ENCODE results near the gene KIAA1210. TPM values are rescaled to one million over a fixed set of nuclear protein-coding genes. Genes with fewer than 3 reads are reported as not detected.

Gene KIAA1210
- polyA plus RNA-seq, 3 donors: not detected

DNA sequence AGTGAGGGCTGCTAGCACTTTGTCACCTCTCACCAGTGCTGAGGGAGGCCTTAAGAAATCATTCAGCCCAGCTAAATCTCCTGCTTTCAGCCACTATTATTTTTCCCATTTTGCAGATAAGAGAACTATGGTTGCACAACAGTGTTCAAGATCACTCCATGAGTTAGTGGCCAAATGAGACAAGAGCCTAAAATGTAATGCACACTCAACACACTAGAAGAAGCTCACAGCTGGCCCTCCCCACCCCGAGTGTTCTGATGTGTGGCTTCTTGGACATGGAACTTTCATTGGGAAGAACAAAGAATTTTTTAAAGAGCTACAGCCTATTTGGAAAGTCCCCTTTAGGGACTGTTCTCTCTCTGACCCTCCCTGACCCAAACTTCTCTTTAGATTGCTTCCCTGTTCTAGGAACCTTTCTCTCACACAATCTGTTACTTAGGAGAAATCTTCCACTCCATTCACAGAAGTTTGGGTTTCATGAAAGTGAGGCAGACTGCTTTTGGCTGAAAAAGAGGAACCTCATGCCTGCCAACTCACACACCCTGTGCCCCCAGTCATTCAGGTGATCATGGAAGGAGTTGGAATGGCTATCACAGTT is 98.8 kb downstream of the KIAA1210 start:
- peaks cover 0 to 2% (median 1%) of the 10 kb centered on the region in 3 donors for H3K27me3 Mint-ChIP-seq (ENCODE audit: low read depth in 3 of 3)
- WGBS (ENCODE audit: insufficient coverage): no CpG with 5 or more reads among the region's 1 CpG

More for the DNA sequence above, 98.8 kb downstream of the KIAA1210 start:
- Histone ChIP-seq H3K4me1 (ENCODE audit: control insufficient read depth in 1 of 2, insufficient read depth in 2 of 2, low read length in 2 of 2) (peaks cover 5 to 12% of the 10 kb centered on the region in 2 donors), H3K27me3 (ENCODE audit: control insufficient read depth in 2 of 2, insufficient read depth in 2 of 2, low read length in 2 of 2) (no peaks in the 10 kb centered on the region), H3K4me2 (replicated peaks; ENCODE audit: extremely low read depth, low read length, poor library complexity, severe bottlenecking) (no peak overlapping the region), H3K4me3 (replicated peaks in 1 of 3; ENCODE audit: low read depth in 2 of 3, low read length in 3 of 3) (no peak overlapping the region), H3K9me3 (replicated peaks in 1 of 2; ENCODE audit: control insufficient read depth in 1 of 2, insufficient read depth in 1 of 2, low read length in 2 of 2) (peaks cover 0 to 5% of the 10 kb centered on the region in 2 donors), H3K36me3 (replicated peaks in 1 of 2; ENCODE audit: control insufficient read depth in 1 of 2, insufficient read depth in 2 of 2, low read length in 2 of 2) (no peaks in the 10 kb centered on the region), H2AFZ (ENCODE audit: insufficient read depth, low read depth, low read length, poor library complexity, severe bottlenecking) (no peak overlapping the region), H3K9ac (ENCODE audit: insufficient read depth, low read length, poor library complexity, severe bottlenecking) (no peak overlapping the region), H4K20me1 (ENCODE audit: insufficient read depth, low read length) (no peaks in the 10 kb centered on the region), H3K27ac (ENCODE audit: low read depth in 1 of 2, low read length in 2 of 2) (peak overlapping the region in 1 of 2 donors; percentile 51), H3K79me2 (ENCODE audit: insufficient read depth, low read length) (no peaks in the 10 kb centered on the region)
- Mint-ChIP-seq H3K4me3 (no peak overlapping the region), H3K9me3 (peaks cover under 1 to 19% (median 7%) of the 10 kb centered on the region in 7 donors), H3K27ac (peak overlapping the region; percentile 11 to 71 (median 37)), H3K36me3 (no peaks in the 10 kb centered on the region), H3K4me1 (peaks cover 5% of the 10 kb centered on the region)
- TF ChIP-seq, protein P1, sequence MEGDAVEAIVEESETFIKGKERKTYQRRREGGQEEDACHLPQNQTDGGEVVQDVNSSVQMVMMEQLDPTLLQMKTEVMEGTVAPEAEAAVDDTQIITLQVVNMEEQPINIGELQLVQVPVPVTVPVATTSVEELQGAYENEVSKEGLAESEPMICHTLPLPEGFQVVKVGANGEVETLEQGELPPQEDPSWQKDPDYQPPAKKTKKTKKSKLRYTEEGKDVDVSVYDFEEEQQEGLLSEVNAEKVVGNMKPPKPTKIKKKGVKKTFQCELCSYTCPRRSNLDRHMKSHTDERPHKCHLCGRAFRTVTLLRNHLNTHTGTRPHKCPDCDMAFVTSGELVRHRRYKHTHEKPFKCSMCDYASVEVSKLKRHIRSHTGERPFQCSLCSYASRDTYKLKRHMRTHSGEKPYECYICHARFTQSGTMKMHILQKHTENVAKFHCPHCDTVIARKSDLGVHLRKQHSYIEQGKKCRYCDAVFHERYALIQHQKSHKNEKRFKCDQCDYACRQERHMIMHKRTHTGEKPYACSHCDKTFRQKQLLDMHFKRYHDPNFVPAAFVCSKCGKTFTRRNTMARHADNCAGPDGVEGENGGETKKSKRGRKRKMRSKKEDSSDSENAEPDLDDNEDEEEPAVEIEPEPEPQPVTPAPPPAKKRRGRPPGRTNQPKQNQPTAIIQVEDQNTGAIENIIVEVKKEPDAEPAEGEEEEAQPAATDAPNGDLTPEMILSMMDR (IDR thresholded peaks at IDR 0.05): no peak
- DNase-seq: peak in 2 of 3 donors; percentile 28 to 46
- intact Hi-C loops (cut with micrococcal nuclease): no loop called here

Other genes with a start within 250 kb of the KIAA1210 start
- gene LONRF3, start 153.2 kb downstream of the KIAA1210 start, polyA plus RNA-seq: 1 to 10 TPM; 1.2 to 4.9 (median 1.6) TPM
- not detected for gene CT47C1, start 54.8 kb downstream of the KIAA1210 start, polyA plus RNA-seq
- gene PGRMC1, start 108.5 kb upstream of the KIAA1210 start, polyA plus RNA-seq: 10 to 100 TPM; 13.8 to 43.6 (median 39.4) TPM

All from CD14-positive monocyte (primary cell).